Activated T-cell treated with anti-CD3 and anti-CD28 coated beads for 24 hours (primary cell): ENCODE measurements around the gene ZSCAN5B.
A peak's percentile ranks its signal among the peaks of the same experiment; 100 is the strongest.

ENCODE experiments used
- DNase-seq: peaks from one replicate; pipeline ENCODE4 v3.0.0-alpha.2; 2020; ENCODE audit warnings: low read depth

Gene ZSCAN5B

DNA sequence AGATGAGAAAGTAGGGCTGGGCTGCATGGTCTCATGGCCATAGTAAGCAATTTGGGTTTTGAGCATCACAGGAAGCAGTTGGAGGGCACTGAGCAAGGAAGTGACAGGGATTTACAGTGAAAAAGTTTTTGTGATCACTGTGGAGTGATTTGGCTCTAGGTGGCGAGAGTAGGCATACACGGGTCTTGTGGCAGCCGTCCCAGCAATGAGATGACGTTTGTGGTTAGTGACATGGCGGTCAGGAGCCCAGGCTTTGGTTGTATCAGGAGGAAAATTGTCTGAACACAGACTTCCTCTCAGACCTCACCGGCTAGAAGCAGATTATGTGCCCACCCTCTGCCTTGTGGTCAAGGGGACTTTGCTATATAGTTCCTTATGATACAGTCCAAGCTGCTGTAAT lies 53.2 kb downstream of the ZSCAN5B start:
- DNase-seq: no peak

DNA sequence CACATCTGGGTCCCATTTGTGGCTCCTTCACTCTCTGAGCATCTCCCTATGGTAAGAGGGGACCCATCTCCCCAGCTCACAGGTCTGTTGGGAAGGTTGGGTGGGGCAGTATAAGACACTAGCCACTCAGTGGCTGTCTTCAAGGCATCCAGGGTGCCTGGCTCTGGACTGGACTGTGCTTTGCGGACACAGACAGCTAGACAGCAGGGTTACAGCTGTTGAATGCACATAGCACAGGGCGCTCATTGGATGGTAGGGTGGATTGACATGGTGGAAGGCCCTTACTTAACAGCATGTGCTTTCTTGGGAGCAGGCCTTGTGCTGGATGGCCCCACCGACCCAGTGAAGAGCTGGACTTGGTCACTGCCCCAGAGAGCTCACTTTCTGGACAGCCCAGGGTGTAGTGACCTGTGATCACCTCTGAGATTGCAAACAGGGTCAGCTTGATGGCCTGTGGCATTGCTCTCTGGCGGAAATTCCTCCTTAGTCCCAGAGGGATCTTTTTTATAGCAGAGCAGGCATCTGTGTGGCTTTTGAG lies 54.6 kb downstream of the ZSCAN5B start:
- no peak for DNase-seq

DNA sequence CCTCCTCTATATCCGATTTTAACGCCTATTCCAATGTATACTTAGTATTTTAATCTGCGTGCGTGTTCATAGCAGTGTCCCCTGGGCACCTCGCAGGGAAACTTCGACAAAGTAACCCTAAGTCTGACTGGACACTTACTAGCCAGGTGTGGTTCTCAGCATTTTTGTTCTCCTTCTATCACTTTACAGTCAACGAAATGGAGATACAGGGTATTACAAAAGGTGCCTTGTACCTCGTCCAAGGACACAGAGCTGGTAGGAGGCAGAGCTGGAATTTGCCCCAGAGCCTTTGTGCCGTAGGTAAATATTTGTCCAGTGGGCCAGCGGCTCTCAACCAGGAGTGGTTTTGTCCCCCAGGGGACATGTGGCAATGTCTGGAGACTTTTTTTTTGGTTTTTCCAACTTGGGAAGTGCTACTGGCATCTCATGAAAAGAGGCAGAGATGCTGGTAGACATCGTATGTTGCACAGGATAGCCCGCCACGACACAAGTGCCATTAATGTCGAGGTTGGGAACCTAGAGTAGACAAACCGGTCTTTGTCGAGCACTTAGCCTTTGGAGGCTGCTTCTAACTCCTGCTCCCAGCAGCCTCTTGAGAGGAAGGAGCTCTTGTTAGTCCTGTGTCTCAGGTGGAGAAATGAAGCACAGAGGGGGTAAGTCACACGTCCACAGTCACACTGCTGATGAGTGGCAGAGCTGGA lies 55.3 kb downstream of the ZSCAN5B start:
- no peak for DNase-seq

DNA sequence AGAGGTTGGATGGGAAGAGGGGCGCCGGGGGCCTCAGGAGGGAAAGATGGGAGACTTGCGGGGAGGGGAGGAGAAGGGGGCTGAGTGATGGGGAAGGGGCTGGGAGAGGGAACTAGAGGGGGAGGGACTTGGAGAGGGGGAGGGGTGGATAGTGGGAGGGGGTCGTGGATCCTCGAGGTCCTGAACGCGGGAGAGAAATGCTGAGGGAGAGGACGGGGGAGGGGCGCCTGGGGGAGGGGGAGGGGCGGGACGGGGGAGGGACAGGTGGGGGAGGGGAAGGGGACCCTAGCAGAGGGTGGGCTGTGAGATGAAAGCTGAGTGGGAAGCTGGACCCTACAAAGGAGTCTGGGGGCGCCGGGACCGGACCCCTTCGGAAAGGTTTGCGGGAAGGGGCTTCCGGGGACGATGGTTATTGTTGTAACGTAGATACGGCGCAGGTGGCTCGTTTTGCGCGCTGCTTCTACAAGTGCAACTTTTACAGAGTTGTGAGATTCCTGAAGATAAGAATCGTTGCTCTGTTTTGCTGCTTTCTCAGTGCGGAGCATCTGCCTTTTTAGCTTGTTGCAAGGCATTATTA lies 56.1 kb downstream of the ZSCAN5B start:
- no peak for DNase-seq

DNA sequence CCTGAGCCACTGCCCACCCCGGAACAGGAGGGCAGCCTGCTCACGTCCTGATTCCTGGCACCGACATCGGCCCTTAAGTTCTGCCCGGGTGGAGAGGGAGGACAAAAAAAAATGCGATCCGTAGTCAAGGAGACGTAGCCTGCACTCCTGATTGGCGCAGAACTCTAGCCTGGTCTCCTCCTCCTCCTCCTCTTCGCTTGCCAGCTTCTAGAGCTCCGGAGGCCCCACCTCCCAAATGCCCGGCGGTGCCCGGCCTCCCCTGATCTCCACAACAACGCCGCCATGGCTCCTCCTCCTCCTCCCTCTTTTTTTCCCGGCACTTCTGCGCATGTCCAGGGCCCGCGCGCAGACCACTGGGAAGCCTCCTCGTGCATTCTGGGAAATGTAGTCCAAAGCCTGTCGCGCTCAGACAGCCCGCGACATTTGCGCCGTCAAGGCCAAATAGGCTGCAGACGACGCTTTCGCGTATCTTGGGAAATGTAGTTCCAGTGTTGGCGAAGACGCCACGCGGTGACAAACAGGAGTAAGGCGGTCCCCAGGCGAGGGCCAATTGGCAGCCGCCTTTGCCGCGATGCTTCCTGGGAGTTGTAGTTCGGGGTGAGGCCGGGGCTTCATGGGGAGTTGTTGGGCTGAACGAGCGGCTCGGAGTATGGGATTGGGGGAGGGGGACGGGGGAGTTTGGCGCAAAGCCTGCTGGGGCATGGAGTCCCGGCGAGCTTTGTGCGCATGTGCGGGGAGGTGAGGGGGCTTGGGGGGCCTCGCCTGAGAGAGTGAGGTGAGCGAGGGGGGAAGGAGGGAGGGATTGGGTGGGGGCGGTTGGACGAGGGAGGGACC lies 56.8 kb downstream of the ZSCAN5B start, which contains the start of gene ZNF444:
TSS of gene ZNF444 (plus strand) at position 705 of the 834 bp plus-strand sequence. CDS start 5,625 bp downstream, outside the sequence.
- DNase-seq: peak; percentile 99

DNA sequence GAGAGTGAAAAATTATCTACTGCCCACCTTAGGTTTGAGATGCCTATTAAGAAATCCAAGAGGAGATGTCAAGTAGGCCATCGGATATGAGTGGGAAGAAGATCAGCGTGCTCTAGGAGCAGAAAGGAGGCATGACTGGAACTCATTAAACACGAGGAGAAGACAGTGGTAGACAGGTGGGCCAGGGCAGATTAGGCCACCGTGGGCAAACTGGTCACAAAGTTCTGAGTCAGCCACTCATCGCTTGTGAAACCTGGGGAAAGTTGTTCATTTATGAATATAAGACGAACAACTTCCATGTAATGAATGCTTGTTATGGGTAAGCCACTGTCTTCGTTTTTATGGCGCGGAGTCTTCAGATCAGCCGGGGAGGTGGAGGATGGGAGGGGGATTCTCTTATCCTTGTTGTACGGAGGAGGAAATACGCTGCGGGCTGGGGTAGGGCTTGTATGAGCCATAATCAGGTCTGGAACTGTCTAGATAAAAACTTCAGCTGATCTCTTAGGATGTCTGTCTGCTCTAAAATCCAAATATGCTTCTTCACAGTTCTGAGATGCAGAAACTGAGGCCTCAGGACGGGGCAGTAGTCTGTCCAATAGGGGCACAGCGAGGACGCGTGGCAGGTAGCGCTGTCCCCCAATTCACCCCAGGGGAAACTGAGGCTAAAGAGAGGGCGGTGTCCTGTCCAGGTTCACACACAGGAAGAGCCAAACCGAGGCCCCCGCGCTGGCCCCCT lies 57.6 kb downstream of the ZSCAN5B start:
- DNase-seq: no peak
